NCI-H526 treated with DMSO at 0.1 percent for 48 hours (cell line): ENCODE measurements around the gene RAB31.

Experiments
- DNase-seq: peaks from one replicate; lab custom pipeline; 2025; lab: John Stamatoyannopoulos, UW

RAB31 gene

GRCh38 chr18:9788860-9789259, 80.8 kb downstream of the RAB31 start:
- no peak for DNase-seq

- DNase-seq = no peak
These were observed 82.2 kb downstream of the RAB31 start for GRCh38 chr18:9790261-9790660.

- DNase-seq = no peak
These were observed 83.9 kb downstream of the RAB31 start for GRCh38 chr18:9791991-9792390.

- no peak for DNase-seq
These were observed 84.6 kb downstream of the RAB31 start for GRCh38 chr18:9792565-9793245.

- DNase-seq = no peak
These were observed 87.9 kb downstream of the RAB31 start for GRCh38 chr18:9796011-9796410.

- DNase-seq = no peak
These were observed 88.9 kb downstream of the RAB31 start for GRCh38 chr18:9796935-9797549.

- DNase-seq = no peak
These were observed 94.3 kb downstream of the RAB31 start for GRCh38 chr18:9802175-9803062.

GRCh38 chr18:9803063-9803697, 95.1 kb downstream of the RAB31 start:
- DNase-seq = no peak

GRCh38 chr18:9803698-9804516, 95.8 kb downstream of the RAB31 start:
- no peak for DNase-seq

- no peak for DNase-seq
These were observed 96.5 kb downstream of the RAB31 start for GRCh38 chr18:9804517-9805104.

- no peak for DNase-seq
These were observed 98.8 kb downstream of the RAB31 start for GRCh38 chr18:9806905-9807304.

GRCh38 chr18:9808295-9809241, 100.5 kb downstream of the RAB31 start:
- DNase-seq = no peak

- no peak for DNase-seq
These were observed 101.6 kb downstream of the RAB31 start for GRCh38 chr18:9809697-9810096.

- DNase-seq = no peak
These were observed 102.2 kb downstream of the RAB31 start for GRCh38 chr18:9810299-9810698.

GRCh38 chr18:9810994-9811705, 103.0 kb downstream of the RAB31 start:
- no peak for DNase-seq

GRCh38 chr18:9811978-9812377, 103.9 kb downstream of the RAB31 start:
- no peak for DNase-seq

GRCh38 chr18:9814431-9814830, 106.3 kb downstream of the RAB31 start:
- no peak for DNase-seq

GRCh38 chr18:9817286-9817685, 109.2 kb downstream of the RAB31 start:
- DNase-seq = no peak

- DNase-seq = no peak
These were observed 109.8 kb downstream of the RAB31 start for GRCh38 chr18:9817725-9818422.
